Endodermal cell (in vitro differentiated cells): ENCODE measurements around the gene EMP1. TPM values are rescaled to one million over a fixed set of nuclear protein-coding genes. Genes with fewer than 3 reads are reported as not detected.
"Not testable (repeated sequence)": the region's sequence is repeated elsewhere in the genome, so short reads cannot be mapped to it uniquely, and the experiment has no call there.

Experiments
- DNase-seq: peaks from one replicate; pipeline ENCODE4 v3.0.0-alpha.2; 2017
- H3K27ac ChIP-seq: 2 replicates; pipeline ENCODE4 v1.5.1; 2013; ENCODE audit warnings: mild to moderate bottlenecking, low read depth, low read length, moderate library complexity
- H3K27me3 ChIP-seq: 2 replicates; pipeline ENCODE4 v1.6.1; 2013; ENCODE audit warnings: mild to moderate bottlenecking, low read length, moderate library complexity; ENCODE audit not compliant: insufficient read depth, control insufficient read depth, poor library complexity, severe bottlenecking
- H3K36me3 ChIP-seq: 2 replicates; pipeline ENCODE4 v1.7.0; 2013; ENCODE audit warnings: mild to moderate bottlenecking, low read length, moderate library complexity; ENCODE audit not compliant: control insufficient read depth, insufficient read depth
- H3K4me1 ChIP-seq: one replicate; pipeline ENCODE4 v1.7.0; 2013; ENCODE audit warnings: low read length; ENCODE audit not compliant: control insufficient read depth, insufficient read depth
- H3K4me3 ChIP-seq: 2 replicates; pipeline ENCODE4 v1.5.1; 2013; ENCODE audit warnings: mild to moderate bottlenecking, low read length, moderate library complexity
- H3K9ac ChIP-seq: 2 replicates; pipeline ENCODE4 v1.6.1; 2013; ENCODE audit warnings: mild to moderate bottlenecking, low read length, moderate library complexity; ENCODE audit not compliant: poor library complexity, severe bottlenecking; ENCODE audit errors: extremely low read depth
- H3K9me3 ChIP-seq: 2 replicates; pipeline ENCODE4 v1.6.1; 2013; ENCODE audit warnings: mild to moderate bottlenecking, low read length, moderate library complexity; ENCODE audit not compliant: control insufficient read depth
- H3K27ac Mint-ChIP-seq: 2 replicates; pipeline ENCODE4 v1.8.0; 2020; ENCODE audit warnings: mixed read lengths
- H3K27me3 Mint-ChIP-seq: 2 replicates; pipeline ENCODE4 v1.8.0; 2021; ENCODE audit warnings: mild to moderate bottlenecking, mixed read lengths; ENCODE audit not compliant: insufficient read depth
- H3K36me3 Mint-ChIP-seq: 2 replicates; pipeline ENCODE4 v1.8.0; 2020; ENCODE audit warnings: low read depth, mixed read lengths
- H3K4me1 Mint-ChIP-seq: 2 replicates; pipeline ENCODE4 v1.8.0; 2020; ENCODE audit warnings: mixed read lengths
- H3K4me3 Mint-ChIP-seq: 2 replicates; pipeline ENCODE4 v1.8.0; 2020; ENCODE audit warnings: mild to moderate bottlenecking, moderate library complexity, mixed read lengths
- H3K9me3 Mint-ChIP-seq: 2 replicates; pipeline ENCODE4 v1.8.0; 2020; ENCODE audit warnings: mild to moderate bottlenecking, mixed read lengths
- CTCF ChIP-seq: fragments of 200-600 bp; sonication (generic); conservative IDR thresholded peaks from 2 replicates; pipeline ENCODE4 v1.5.0; 2021; ENCODE audit warnings: antibody characterized with exemption, mild to moderate bottlenecking
- WGBS, 2 experiments: methylation state at CpG; one replicate each; pipeline versions ENCODE4 v1.1.5 to v1.1.7; 2013; ENCODE audit warnings: missing lambda C conversion rate in 2 of 2, mixed read lengths in 1 of 2; ENCODE audit not compliant: insufficient coverage in 1 of 2, insufficient read length in 1 of 2; 5-methylcytosine and 5-hydroxymethylcytosine counted together
- total RNA-seq, 2 donors: library from RNA; stranded (reverse); fragmentation: NEBNext Ultra II Directional in 1 of 2; extraction: Animal tissue kit (Norgen Biotek cat#: 25700) in 1 of 2; gene quantifications; 2 replicates in 1 of 2; 3 replicates in 1 of 2; pipeline ENCODE4 v1.2.1, GENCODE V29; 2021

EMP1 gene
- total RNA-seq, 2 donors from 2014 or later = 0.58 to 0.59 TPM

GRCh38 chr12:13258197-13258596 lies 61.7 kb downstream of the EMP1 start:
- peak overlapping the region; percentile 20 for H3K27ac ChIP-seq
- WGBS, 2 experiments = 56 to 80% methylated on average over 1 to 3 of the region's 3 CpGs
- no peak overlapping the region for H3K4me3 ChIP-seq
- peaks cover 18% of the 10 kb centered on the region for H3K4me1 ChIP-seq
- H3K9ac ChIP-seq = peak overlapping the region; percentile 61
- Mint-ChIP-seq H3K36me3 (no peaks in the 10 kb centered on the region), H3K27ac (no peak overlapping the region), H3K9me3 (peaks cover 5% of the 10 kb centered on the region), H3K27me3 (peaks cover 6% of the 10 kb centered on the region), H3K4me3 (peak overlapping the region; percentile 17), H3K4me1 (peaks cover 47% of the 10 kb centered on the region)
- H3K27me3 ChIP-seq = no peaks in the 10 kb centered on the region
- peak; percentile 83 for DNase-seq
- no peaks in the 10 kb centered on the region for H3K36me3 ChIP-seq
- TF ChIP-seq CTCF = no peak
- H3K9me3 ChIP-seq = no peaks in the 10 kb centered on the region

- peak overlapping the region; percentile 17 for H3K4me3 Mint-ChIP-seq
- peaks cover 10% of the 10 kb centered on the region for H3K9me3 Mint-ChIP-seq
- no peak for TF ChIP-seq CTCF
- H3K4me1 Mint-ChIP-seq = peaks cover 47% of the 10 kb centered on the region
- Histone ChIP-seq H3K9ac (peak overlapping the region; percentile 61), H3K36me3 (no peaks in the 10 kb centered on the region), H3K4me3 (no peak overlapping the region), H3K4me1 (peaks cover 18% of the 10 kb centered on the region), H3K9me3 (no peaks in the 10 kb centered on the region), H3K27me3 (no peaks in the 10 kb centered on the region), H3K27ac (peak overlapping the region; percentile 20)
- H3K36me3 Mint-ChIP-seq = no peaks in the 10 kb centered on the region
- H3K27ac Mint-ChIP-seq = no peak overlapping the region
- H3K27me3 Mint-ChIP-seq = peaks cover 1% of the 10 kb centered on the region
- peak; percentile 78 for DNase-seq
- WGBS, 2 experiments = 56% methylated on average over 3 of the region's 3 CpGs; no CpG with 5 or more reads in 1 of the 2 experiments
Observed at GRCh38 chr12:13258717-13259119, 62.2 kb downstream of the EMP1 start.

- DNase-seq = peak; percentile 77
- not testable (repeated sequence) for H3K4me3 Mint-ChIP-seq, H3K27ac Mint-ChIP-seq, H3K36me3 Mint-ChIP-seq, H3K36me3 ChIP-seq, H3K9me3 ChIP-seq, H3K27me3 Mint-ChIP-seq, H3K27ac ChIP-seq, H3K27me3 ChIP-seq
- peak overlapping the region; percentile 61 for H3K9ac ChIP-seq
- Mint-ChIP-seq H3K9me3 (peaks cover 19% of the 10 kb centered on the region), H3K4me1 (peaks cover 52% of the 10 kb centered on the region)
- peak overlapping the region; percentile 75 for H3K4me3 ChIP-seq
- 73 to 75% methylated on average over 5 of the region's 7 CpGs for WGBS, 2 experiments
- H3K4me1 ChIP-seq = peaks cover 18% of the 10 kb centered on the region
Observed at GRCh38 chr12:13259625-13260024, 63.1 kb downstream of the EMP1 start.

GRCh38 chr12:13267826-13268225 lies 71.3 kb downstream of the EMP1 start:
- WGBS, 2 experiments = 82 to 92% methylated on average over 3 of the region's 3 CpGs
- H3K4me1 ChIP-seq, H3K36me3 Mint-ChIP-seq, H3K27me3 Mint-ChIP-seq, H3K27ac Mint-ChIP-seq, H3K9ac ChIP-seq, DNase-seq, H3K27me3 ChIP-seq, H3K36me3 ChIP-seq, H3K4me3 ChIP-seq, H3K27ac ChIP-seq, H3K4me3 Mint-ChIP-seq: not testable (repeated sequence)
- peaks cover 19% of the 10 kb centered on the region for H3K9me3 ChIP-seq
- Mint-ChIP-seq H3K4me1 (peaks cover 48% of the 10 kb centered on the region), H3K9me3 (peaks cover 32% of the 10 kb centered on the region)
